ENCODE results near the gene GTF2IRD2. TPM values are rescaled to one million over a fixed set of nuclear protein-coding genes. Genes with fewer than 3 reads are reported as not detected.
"Not testable (repeated sequence)": the region's sequence is repeated elsewhere in the genome, so short reads cannot be mapped to it uniquely, and the experiment has no call there.

GTF2IRD2 gene
- total RNA-seq: 1 to 10 TPM; 2.8 to 4.1 TPM

DNA sequence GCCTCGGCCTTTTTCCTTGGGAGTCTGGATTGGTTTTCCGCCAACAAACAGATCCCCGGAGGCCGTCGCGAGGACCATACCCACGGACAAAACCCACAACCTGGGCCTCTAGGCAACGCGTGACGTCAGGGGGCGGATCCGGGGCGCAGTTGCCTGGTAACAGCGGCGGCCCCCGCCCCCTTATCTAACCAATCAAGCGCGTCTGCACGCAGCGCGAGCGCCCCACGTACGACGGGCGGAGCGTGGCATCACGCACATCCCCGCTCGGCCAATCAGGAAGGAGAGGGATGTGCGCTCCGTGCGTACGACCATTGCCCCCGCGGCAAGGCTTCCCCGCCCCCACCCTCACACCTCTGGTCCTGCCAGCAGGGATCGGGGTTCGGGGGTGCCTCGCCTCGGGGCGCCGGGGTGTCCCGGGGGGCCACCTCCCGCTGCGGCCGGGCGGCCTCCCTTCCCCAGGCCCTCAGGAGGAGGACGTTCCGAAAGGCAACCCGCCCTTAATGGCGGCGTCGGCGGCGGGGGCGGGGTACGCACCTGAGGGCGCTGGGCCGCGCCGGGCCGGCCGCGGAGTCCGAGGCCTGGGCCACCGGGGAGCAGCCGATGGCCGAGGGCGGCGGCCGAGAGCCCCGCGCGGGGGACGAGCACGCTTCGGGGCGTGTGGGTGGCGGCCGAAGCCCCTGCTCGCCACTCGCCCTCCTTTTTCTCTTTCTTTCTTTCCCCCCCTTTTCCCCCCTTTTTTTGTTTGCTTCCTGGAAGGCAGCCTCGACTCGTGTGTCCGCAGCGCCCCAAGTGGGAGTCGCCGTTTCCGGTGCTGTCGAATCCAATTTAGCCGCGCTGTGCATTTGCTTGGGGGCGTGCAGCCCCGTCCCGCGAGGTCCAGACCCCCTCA, at the start of gene GTF2IRD2:
Gene GTF2IRD2 (minus strand): TSS at position 773 of the 889 bp plus-strand sequence. CDS start 15,227 bp downstream, outside the sequence.
- ATAC-seq: peak; percentile 90
- H3K9me3 Mint-ChIP-seq; POLR2A ChIA-PET; DNase-seq; H3K4me1 Mint-ChIP-seq (ENCODE audit: low read depth); intact Hi-C loops (cut with micrococcal nuclease); H3K36me3 Mint-ChIP-seq (ENCODE audit: low read depth); H3K27me3 Mint-ChIP-seq; CTCF ChIA-PET: not testable (repeated sequence)
- Mint-ChIP-seq H3K4me3 (peak within 1 kb of the TSS; percentile 58), H3K27ac (peak within 1 kb of the TSS; percentile 75)

DNA sequence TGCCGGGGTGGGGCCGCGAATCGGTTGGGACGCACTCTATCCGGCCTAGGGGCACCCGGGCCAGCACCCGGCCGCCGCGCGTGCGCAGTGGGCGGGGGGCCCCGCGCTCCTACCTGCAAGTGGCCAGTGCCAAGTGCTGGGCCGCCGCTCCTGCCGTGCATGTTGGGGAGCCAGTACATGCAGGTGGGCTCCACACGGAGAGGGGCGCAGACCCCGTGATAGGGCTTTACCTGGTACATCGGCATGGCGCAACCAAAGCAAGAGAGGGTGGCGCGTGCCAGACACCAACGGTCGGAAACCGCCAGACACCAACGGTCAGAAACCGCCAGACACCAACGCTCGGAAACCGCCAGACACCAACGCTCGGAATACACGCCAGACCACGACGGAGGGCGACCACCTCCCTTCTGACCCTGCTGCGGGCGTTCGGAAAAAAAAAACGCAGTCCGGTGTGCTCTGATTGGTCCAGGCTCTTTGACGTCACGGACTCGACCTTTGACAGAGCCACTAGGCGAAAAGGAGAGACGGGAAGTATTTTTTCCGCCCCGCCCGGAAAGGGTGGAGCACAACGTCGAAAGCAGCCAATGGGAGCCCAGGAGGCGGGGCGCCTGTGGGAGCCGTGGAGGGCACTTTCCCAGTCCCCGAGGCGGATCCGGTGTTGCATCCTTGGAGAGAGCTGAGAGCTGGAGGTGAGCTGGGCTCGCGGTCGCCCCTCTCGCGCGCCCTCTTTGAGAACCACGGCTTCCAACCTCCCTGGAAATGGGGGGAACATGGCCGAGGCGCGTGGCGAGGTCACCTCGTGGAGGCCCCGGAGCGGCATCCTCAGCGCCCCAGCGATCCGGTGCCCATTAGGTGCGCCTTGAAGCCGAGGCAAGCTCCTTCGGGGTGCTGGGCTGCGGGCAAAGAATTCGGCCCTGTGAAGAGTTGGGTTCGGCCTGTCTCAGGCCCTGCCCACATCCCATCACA, 39.0 kb upstream of the GTF2IRD2 start:
- H3K4me1 Mint-ChIP-seq (ENCODE audit: low read depth); H3K27me3 Mint-ChIP-seq; CTCF ChIA-PET; POLR2A ChIA-PET; H3K9me3 Mint-ChIP-seq; H3K36me3 Mint-ChIP-seq (ENCODE audit: low read depth); intact Hi-C loops (cut with micrococcal nuclease): not testable (repeated sequence)
- Mint-ChIP-seq H3K27ac (peak overlapping the region; percentile 77), H3K4me3 (peak overlapping the region; percentile 71)
- peak; percentile 76 for DNase-seq
- ATAC-seq: peak; percentile 85

DNA sequence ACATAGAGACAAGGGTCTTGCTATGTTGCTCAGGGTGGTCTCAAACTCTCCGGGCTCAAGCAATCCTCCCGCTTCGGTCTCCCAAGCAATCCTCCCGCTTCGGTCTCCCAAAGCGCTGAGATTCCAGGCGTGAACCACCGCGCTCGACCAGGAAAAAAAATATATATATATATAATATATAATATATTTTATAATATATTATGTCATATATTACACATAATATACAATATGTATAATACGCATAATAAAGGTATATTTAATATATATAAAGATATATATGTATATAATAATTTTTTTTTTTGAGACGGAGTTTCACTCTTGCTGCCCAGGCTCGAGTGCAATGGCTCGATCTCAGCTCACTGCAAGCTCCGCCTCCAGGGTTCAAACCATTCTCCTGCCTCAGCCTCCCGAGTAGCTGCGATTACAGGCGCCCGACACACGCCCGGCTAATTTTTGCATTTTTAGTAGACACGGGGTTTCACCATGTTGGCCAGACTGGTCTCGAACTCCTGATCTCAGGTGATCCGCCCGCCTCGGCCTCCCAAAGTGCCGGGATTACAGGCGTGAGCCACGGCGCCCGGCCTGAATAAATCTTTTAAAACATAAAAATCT, 38.2 kb upstream of the GTF2IRD2 start:
- peak overlapping the region; percentile 56 for H3K4me3 Mint-ChIP-seq
- DNase-seq; intact Hi-C loops (cut with micrococcal nuclease); H3K9me3 Mint-ChIP-seq; H3K4me1 Mint-ChIP-seq (ENCODE audit: low read depth); CTCF ChIA-PET; H3K27ac Mint-ChIP-seq; H3K27me3 Mint-ChIP-seq; POLR2A ChIA-PET; H3K36me3 Mint-ChIP-seq (ENCODE audit: low read depth): not testable (repeated sequence)
- peak; percentile 40 for ATAC-seq

DNA sequence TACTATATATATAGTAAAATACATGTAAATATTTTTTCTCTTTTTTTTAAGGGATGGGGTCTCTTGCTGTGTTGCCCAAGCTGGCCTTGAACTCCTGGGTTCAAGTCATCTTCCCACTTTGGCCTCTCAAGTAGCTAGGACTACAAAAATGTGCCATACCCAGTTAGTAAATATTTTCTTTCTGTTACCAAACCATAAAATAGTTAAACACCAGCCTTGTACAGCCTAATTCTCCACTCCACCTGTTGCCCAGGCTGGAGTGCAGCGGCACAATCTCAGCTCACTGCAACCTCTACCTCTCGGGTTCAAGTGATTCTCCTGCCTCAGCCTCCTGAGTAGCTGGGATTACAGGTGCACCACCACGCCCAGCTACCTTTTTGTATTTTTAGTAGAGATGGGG, 33.9 kb upstream of the GTF2IRD2 start:
- H3K4me1 Mint-ChIP-seq (ENCODE audit: low read depth); H3K27ac Mint-ChIP-seq; H3K27me3 Mint-ChIP-seq; DNase-seq; H3K36me3 Mint-ChIP-seq (ENCODE audit: low read depth); H3K4me3 Mint-ChIP-seq; ATAC-seq; CTCF ChIA-PET; POLR2A ChIA-PET; intact Hi-C loops (cut with micrococcal nuclease); H3K9me3 Mint-ChIP-seq: not testable (repeated sequence)

DNA sequence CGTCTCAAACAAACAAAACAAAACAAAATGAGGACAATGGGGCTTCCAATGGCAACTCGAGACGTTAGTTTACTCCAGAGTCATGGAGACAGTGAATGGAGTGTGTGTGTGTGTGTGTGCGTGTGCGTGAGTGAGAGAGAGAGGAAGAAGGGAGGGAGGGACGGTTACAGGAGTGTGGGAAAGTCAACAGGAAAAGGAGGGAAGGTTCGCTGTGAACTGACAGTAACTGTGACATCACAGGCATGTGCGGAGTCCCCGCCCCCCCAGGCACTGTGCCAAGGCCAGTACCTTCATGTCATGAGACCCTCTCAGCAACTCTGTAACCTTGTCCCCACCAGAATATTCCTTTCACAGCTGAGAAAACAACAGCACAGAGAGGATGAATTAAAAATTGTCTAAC, 30.7 kb upstream of the GTF2IRD2 start:
- H3K4me3 Mint-ChIP-seq; ATAC-seq; DNase-seq; H3K4me1 Mint-ChIP-seq (ENCODE audit: low read depth); H3K27ac Mint-ChIP-seq; H3K36me3 Mint-ChIP-seq (ENCODE audit: low read depth); POLR2A ChIA-PET; H3K27me3 Mint-ChIP-seq; CTCF ChIA-PET; intact Hi-C loops (cut with micrococcal nuclease); H3K9me3 Mint-ChIP-seq: not testable (repeated sequence)

DNA sequence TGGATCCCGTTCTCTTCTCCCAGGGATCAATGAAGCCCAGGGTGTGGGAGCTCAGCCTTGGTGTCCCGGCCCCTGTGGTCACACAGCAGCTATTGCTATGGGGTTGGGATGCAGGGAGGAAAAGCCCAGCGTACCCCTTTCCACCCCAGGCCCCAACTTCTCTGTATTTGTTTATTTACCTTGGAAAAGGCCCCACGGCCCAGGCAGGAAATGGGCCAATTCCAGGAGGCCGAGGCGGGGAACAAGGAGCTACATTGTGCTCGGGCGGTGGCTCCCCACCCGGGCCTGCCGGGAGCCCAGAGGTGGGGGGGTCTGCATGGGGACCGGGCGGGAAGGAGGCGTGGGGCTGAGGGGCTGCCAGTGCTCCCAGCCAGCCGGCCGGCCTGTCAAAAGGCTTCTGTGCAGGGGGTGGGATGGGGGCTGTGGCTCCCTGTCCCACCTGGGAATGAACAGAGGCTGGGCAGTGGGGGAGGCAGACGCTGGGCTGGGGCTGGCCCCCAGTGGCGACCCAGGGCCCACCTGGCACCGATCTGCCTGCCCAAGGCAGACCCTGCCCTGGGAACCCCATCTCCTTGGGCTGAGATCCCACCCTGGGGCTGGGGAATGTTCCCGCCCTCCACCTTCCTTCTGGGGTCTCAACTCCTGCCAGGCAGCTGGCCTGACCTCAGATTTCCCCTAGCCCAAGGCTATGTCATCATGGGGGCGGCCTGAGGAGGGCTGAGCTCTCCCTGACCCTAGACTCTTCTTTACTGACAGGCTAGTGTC, 23.5 kb upstream of the GTF2IRD2 start:
- H3K36me3 Mint-ChIP-seq (ENCODE audit: low read depth); CTCF ChIA-PET; H3K27ac Mint-ChIP-seq; H3K4me3 Mint-ChIP-seq; H3K9me3 Mint-ChIP-seq; DNase-seq; POLR2A ChIA-PET; H3K4me1 Mint-ChIP-seq (ENCODE audit: low read depth); intact Hi-C loops (cut with micrococcal nuclease); H3K27me3 Mint-ChIP-seq: not testable (repeated sequence)
- ATAC-seq: peak; percentile 24

DNA sequence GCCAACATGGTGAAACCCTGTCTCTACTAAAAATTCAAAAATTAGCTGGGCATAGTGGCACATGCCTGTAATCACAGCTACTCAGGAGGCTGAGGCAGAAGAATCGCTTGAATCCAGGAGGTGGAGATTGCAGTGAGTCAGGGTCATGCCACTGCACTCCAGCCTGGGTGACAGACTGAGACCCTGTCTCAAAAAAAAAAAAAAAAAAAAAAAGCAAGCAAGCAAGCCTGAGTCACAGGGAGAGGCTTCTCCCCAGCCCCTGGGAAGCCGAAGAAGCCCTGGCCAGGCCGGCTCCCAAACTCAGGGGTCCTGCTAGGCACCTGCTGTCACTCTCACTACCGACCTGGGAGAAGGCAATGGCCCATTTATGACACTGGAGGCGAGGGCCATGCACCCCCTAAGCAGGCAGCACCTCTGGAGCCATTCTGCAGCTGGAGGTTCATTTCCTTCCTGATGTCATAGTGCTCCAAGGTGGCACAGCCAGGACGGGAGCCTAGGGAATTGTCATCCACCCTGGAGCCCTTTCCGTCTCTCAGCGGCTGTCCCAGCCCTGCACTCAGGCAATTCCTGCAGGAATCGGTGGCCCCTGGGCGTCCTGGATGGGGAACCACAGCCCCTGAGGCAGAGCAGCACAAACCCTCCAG, 22.8 kb upstream of the GTF2IRD2 start:
- H3K27me3 Mint-ChIP-seq; H3K4me3 Mint-ChIP-seq; POLR2A ChIA-PET; CTCF ChIA-PET; intact Hi-C loops (cut with micrococcal nuclease); DNase-seq; H3K36me3 Mint-ChIP-seq (ENCODE audit: low read depth); H3K27ac Mint-ChIP-seq; H3K4me1 Mint-ChIP-seq (ENCODE audit: low read depth); H3K9me3 Mint-ChIP-seq; ATAC-seq: not testable (repeated sequence)

DNA sequence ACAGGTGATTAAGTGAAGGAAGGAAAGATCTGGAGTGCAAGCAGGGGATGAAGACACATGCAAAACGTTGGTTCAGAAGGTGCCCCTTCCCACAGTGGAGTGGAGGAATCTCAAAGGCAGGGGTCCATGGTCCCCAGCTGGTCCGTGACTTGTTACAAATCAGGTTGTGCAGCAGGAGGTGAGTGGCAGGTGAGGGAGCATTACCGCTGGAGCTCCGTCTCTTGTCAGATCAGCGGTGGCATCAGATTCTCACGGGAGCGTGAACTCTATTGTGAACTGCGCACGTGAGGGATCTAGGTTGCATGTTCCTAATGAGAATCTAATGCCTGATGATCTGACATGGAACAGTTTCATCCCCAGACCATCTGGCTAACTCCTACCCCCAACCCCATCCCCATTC, 21.1 kb upstream of the GTF2IRD2 start:
- H3K9me3 Mint-ChIP-seq; H3K4me1 Mint-ChIP-seq (ENCODE audit: low read depth); DNase-seq; H3K36me3 Mint-ChIP-seq (ENCODE audit: low read depth); H3K27ac Mint-ChIP-seq; H3K4me3 Mint-ChIP-seq; ATAC-seq; POLR2A ChIA-PET; intact Hi-C loops (cut with micrococcal nuclease); CTCF ChIA-PET; H3K27me3 Mint-ChIP-seq: not testable (repeated sequence)

DNA sequence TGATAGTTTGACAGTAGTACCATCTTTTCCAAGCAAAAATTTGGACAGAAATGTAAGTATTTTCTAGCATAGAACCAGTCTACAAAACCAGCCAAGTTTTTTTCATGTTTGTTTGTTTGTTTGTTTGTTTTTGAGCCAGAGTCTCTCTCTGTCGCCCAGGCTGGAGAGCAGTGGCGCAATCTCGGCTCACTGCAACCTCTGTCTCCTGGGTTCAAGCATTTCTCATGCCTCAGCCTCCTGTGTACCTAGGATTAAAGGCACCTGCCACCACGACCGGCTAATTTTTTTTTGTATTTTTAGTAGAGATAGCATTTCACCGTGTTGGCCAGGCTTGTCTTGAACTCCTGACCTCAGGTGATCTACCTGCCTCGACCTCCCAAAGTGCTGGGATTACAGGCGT, 14.4 kb upstream of the GTF2IRD2 start:
- H3K27me3 Mint-ChIP-seq; H3K4me1 Mint-ChIP-seq (ENCODE audit: low read depth); H3K9me3 Mint-ChIP-seq; CTCF ChIA-PET; POLR2A ChIA-PET; DNase-seq; H3K27ac Mint-ChIP-seq; ATAC-seq; H3K36me3 Mint-ChIP-seq (ENCODE audit: low read depth); H3K4me3 Mint-ChIP-seq; intact Hi-C loops (cut with micrococcal nuclease): not testable (repeated sequence)

DNA sequence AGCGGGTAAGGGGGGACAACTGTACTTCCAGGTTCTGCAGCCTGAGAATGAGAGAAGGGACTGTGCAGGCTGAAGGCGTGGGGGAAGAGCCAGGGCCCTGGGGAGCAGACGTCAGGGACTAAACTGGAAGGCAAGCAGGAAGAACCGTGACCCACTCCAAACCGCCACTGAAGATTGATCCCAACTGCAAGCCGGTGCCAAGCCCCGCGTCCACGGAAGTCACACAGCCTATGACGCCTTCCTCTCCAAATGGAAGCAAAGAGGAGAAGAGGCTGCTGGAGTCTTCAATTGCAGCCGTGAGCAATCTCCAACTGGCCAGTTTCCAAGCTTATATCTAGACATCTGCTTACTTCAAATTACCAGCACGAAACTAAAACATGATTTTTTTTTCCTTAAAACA, 1.6 kb downstream of the GTF2IRD2 start:
- intact Hi-C loops (cut with micrococcal nuclease); H3K27me3 Mint-ChIP-seq; DNase-seq; ATAC-seq; H3K9me3 Mint-ChIP-seq; H3K27ac Mint-ChIP-seq; POLR2A ChIA-PET; H3K36me3 Mint-ChIP-seq (ENCODE audit: low read depth); H3K4me3 Mint-ChIP-seq; H3K4me1 Mint-ChIP-seq (ENCODE audit: low read depth); CTCF ChIA-PET: not testable (repeated sequence)

DNA sequence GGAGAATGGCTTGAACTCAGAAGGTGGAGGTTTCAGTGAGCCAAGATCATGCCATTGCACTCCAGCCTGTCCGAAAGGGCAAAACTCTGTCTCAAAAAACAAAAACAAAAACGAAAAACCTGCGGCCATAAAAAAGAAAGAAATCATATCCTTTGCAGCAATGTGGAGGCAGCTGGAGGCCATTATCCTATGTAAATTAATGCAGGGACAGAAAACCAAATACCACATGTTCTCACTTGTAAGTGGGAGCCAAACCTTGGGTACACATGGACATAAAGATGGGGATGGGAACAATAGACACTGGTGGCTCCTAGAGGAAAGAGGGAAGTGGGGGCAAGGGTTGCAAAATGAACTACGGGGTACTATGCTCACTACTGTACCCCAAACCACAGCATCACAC, 21.0 kb downstream of the GTF2IRD2 start:
- ATAC-seq; H3K9me3 Mint-ChIP-seq; H3K27me3 Mint-ChIP-seq; POLR2A ChIA-PET; H3K36me3 Mint-ChIP-seq (ENCODE audit: low read depth); H3K27ac Mint-ChIP-seq; intact Hi-C loops (cut with micrococcal nuclease); DNase-seq; H3K4me1 Mint-ChIP-seq (ENCODE audit: low read depth); CTCF ChIA-PET; H3K4me3 Mint-ChIP-seq: not testable (repeated sequence)

All from activated CD8-positive, alpha-beta T cell treated with anti-CD3 and anti-CD28 coated beads for 36 hours (primary cell).